Measurements from ENCODE around the gene ZNF175. TPM values are rescaled to one million over a fixed set of nuclear protein-coding genes. Genes with fewer than 3 reads are reported as not detected.

Gene ZNF175
- polyA plus RNA-seq (2011; rRNA removed) = 6.3 and 8.5 TPM in 2 replicates
- polyA minus RNA-seq (2011; rRNA and poly(A)+ RNA removed) = 4.2 and 10.3 TPM in 2 replicates

DNA sequence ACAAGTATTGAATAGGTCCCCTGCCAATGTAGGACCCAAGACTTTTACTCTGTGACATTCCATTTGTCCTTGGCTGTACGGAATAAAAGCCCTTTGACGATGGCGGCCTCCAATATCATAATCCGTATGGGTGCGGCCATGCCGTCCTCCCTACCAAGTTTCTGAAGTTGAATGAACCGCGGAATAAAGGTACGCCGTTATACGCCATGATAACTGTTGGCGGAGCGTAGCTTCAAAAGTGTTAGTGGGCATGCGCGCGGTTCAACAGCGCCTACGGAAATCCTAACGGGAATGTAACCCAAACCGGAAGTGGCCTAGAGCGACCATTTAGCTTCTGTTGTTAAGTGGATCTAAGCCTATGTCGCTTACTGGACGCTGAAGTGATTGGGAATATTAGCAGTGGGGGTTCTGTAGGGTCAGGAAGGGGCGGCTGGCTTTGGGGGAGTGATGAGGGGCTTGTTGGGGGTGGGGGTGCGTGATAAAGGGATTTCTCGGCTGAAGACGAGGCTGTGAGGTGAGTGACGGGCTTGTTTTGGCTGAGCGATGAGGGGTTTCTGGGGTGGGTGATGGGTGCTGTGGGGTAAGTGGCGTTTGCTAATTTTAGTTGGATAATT, at the start of gene ZNF175:
TSS of gene ZNF175 (plus strand) at position 322 of the 614 bp plus-strand sequence. CDS start 2,047 bp downstream, outside the sequence.
- TF ChIP-seq, protein P1, sequence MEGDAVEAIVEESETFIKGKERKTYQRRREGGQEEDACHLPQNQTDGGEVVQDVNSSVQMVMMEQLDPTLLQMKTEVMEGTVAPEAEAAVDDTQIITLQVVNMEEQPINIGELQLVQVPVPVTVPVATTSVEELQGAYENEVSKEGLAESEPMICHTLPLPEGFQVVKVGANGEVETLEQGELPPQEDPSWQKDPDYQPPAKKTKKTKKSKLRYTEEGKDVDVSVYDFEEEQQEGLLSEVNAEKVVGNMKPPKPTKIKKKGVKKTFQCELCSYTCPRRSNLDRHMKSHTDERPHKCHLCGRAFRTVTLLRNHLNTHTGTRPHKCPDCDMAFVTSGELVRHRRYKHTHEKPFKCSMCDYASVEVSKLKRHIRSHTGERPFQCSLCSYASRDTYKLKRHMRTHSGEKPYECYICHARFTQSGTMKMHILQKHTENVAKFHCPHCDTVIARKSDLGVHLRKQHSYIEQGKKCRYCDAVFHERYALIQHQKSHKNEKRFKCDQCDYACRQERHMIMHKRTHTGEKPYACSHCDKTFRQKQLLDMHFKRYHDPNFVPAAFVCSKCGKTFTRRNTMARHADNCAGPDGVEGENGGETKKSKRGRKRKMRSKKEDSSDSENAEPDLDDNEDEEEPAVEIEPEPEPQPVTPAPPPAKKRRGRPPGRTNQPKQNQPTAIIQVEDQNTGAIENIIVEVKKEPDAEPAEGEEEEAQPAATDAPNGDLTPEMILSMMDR (IDR thresholded peaks at IDR 0.05; ENCODE audit: insufficient read depth, low read depth, low read length) = no peak
- H3K27me3 ChIP-seq (ENCODE audit: control insufficient read depth, insufficient read depth, low read length) = no peaks in the 10 kb centered on the region
- H3K36me3 ChIP-seq (ENCODE audit: control insufficient read depth, insufficient read depth, low read length) = peaks cover 7% of the 10 kb centered on the region
- POLR2A ChIA-PET = no interaction called here
- DNase-seq (ENCODE audit: low read depth) = peak; percentile 93
- peak within 1 kb of the TSS; percentile 69 for H3K4me3 ChIP-seq (ENCODE audit: low read depth, low read length)
- CTCF ChIA-PET = interaction anchor here (0.6 kb wide), 1 partner anchor 27 kb away, joined by 4 read pairs; no protein-coding TSS in a partner anchor

DNA sequence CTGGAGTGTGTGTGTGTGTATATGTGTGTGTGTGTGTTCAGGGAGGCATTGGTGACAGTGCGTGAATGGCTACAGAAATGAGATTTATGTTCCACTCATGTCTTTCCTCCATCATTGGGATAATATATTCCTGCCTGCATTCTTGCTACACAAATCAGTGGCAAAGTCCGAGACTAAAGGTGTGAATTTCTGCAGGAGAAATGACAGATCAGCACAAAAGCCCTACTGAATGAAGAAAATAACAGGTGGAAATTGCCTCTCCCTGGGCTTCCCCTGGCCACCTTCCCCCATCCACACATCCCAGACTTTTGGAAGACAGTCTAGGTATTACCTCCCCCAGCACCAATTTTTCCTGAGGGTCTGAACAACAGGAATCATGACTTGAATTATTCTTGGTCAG, 49.7 kb upstream of the ZNF175 start:
- Histone ChIP-seq H3K36me3 (ENCODE audit: control insufficient read depth, insufficient read depth, low read length) (no peaks in the 10 kb centered on the region), H3K27me3 (ENCODE audit: control insufficient read depth, insufficient read depth, low read length) (no peaks in the 10 kb centered on the region), H3K4me3 (ENCODE audit: low read depth, low read length) (no peak overlapping the region)
- no peak for DNase-seq (ENCODE audit: low read depth)
- TF ChIP-seq, protein P1 (IDR thresholded peaks at IDR 0.05; ENCODE audit: insufficient read depth, low read depth, low read length) = no peak
- POLR2A ChIA-PET = no interaction called here
- CTCF ChIA-PET = no interaction called here

DNA sequence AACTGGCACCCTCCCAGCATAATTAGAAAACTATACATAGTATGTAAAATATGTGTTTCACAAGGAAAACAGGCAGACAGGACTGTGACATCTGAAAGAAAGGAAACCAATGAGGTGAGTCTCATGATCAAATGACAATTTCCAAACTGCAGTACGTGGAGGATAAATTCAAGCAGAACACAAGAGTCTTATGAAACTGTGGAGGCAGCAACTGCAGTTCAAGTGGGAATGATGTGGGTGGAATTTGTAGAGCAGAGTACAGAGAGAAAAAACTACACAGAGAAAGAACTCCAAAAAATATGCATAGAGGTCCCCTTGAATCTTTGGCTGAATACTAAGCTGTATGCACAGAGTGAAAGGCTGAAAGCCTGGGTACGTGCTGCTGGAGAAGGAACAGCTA, 49.3 kb upstream of the ZNF175 start:
- TF ChIP-seq, protein P1 (IDR thresholded peaks at IDR 0.05; ENCODE audit: insufficient read depth, low read depth, low read length) = no peak
- POLR2A ChIA-PET = no interaction called here
- CTCF ChIA-PET = no interaction called here
- H3K27me3 ChIP-seq (ENCODE audit: control insufficient read depth, insufficient read depth, low read length) = no peaks in the 10 kb centered on the region
- no peak overlapping the region for H3K4me3 ChIP-seq (ENCODE audit: low read depth, low read length)
- no peak for DNase-seq (ENCODE audit: low read depth)
- H3K36me3 ChIP-seq (ENCODE audit: control insufficient read depth, insufficient read depth, low read length) = no peaks in the 10 kb centered on the region

DNA sequence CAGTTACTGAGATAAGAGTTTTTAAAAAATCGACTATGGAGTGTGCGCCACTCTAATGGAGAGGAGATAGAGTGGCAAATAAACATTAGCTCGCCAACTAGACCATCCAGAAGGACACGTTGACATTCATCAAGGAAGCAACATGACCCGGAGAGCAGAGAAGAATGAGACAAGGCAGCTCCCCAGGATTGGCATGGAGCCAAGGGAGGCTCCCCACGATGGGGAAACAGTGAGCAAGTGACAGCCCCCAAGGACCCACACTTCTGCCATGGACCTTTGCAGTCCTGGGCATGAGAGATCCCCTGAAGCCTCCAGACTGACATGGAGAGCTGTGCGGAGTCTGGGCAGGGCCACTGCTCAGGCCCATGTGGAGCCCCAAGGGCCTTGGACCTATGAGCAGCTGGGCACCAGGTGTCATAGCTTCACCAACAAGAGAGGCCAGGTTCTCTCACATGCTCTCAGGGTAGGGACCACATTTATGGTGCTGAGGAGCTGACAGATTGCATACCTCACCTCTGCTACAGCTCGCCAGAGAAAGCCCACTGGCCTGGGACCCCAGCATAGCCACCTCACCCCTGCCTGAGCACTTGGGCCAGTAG, 46.3 kb upstream of the ZNF175 start:
- no peaks in the 10 kb centered on the region for H3K27me3 ChIP-seq (ENCODE audit: control insufficient read depth, insufficient read depth, low read length)
- ChIA-PET POLR2A (no interaction called here), CTCF (interaction anchor here (0.9 kb wide), 1 partner anchor 11 kb away, joined by 3 read pairs; no protein-coding TSS in a partner anchor)
- TF ChIP-seq, protein P1 (IDR thresholded peaks at IDR 0.05; ENCODE audit: insufficient read depth, low read depth, low read length) = no peak
- no peaks in the 10 kb centered on the region for H3K36me3 ChIP-seq (ENCODE audit: control insufficient read depth, insufficient read depth, low read length)
- no peak overlapping the region for H3K4me3 ChIP-seq (ENCODE audit: low read depth, low read length)
- no peak for DNase-seq (ENCODE audit: low read depth)

DNA sequence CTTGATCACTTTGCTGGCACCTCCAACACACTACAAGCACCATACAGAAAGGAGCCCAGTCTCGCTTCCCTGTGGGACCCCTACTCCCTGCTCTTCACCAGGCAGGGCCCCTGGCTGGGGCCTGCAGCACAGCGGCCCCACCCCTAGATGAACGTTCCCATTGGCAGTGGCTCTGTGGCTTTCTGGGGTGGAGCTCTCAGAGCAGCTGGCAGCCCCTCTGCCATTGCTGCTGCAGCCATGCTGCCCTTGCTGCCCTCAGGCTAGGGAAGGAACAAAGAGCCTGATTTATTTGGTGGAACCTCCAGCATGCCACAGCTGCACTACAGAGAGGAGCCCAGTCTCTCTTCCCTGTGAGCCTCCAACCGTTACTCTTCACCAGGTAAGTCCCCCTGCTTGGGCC, 45.4 kb upstream of the ZNF175 start:
- POLR2A ChIA-PET = no interaction called here
- DNase-seq (ENCODE audit: low read depth) = no peak
- Histone ChIP-seq H3K4me3 (ENCODE audit: low read depth, low read length) (no peak overlapping the region), H3K27me3 (ENCODE audit: control insufficient read depth, insufficient read depth, low read length) (no peaks in the 10 kb centered on the region), H3K36me3 (ENCODE audit: control insufficient read depth, insufficient read depth, low read length) (no peaks in the 10 kb centered on the region)
- TF ChIP-seq, protein P1 (IDR thresholded peaks at IDR 0.05; ENCODE audit: insufficient read depth, low read depth, low read length) = no peak
- CTCF ChIA-PET = no interaction called here

Data from BJ (cell line).